Nephron progenitor cell (in vitro differentiated cells): ENCODE measurements around the gene RNF141.

Experiments
- DNase-seq: peaks from one replicate; pipeline ENCODE4 v3.0.0; 2021
- H3K27ac Mint-ChIP-seq: 2 replicates; pipeline ENCODE4 v1.8.0; 2021; ENCODE audit warnings: mild to moderate bottlenecking, moderate library complexity, mixed read lengths
- H3K27me3 Mint-ChIP-seq: 2 replicates; pipeline ENCODE4 v1.8.0; 2021; ENCODE audit warnings: mild to moderate bottlenecking, low read depth, mixed read lengths; ENCODE audit not compliant: poor library complexity
- H3K36me3 Mint-ChIP-seq: 2 replicates; pipeline ENCODE4 v1.8.0; 2021; ENCODE audit warnings: low read depth, mixed read lengths
- H3K4me1 Mint-ChIP-seq: 2 replicates; pipeline ENCODE4 v1.8.0; 2021; ENCODE audit warnings: mixed read lengths
- H3K4me3 Mint-ChIP-seq: 2 replicates; pipeline ENCODE4 v1.8.0; 2021; ENCODE audit warnings: mild to moderate bottlenecking, moderate library complexity, mixed read lengths
- H3K9me3 Mint-ChIP-seq: 2 replicates; pipeline ENCODE4 v1.8.0; 2021; ENCODE audit warnings: mild to moderate bottlenecking, moderate library complexity, mixed read lengths
- CTCF ChIP-seq: fragments of 200-600 bp; sonication (generic); IDR thresholded peaks from 2 replicates; pipeline ENCODE4 v1.5.0; 2021; ENCODE audit warnings: antibody characterized with exemption

RNF141 gene

GRCh38 chr11:10526974-10527918 is 13.7 kb downstream of the RNF141 start:
- Mint-ChIP-seq H3K9me3 (no peaks in the 10 kb centered on the region), H3K4me1 (no peaks in the 10 kb centered on the region), H3K27me3 (no peaks in the 10 kb centered on the region), H3K27ac (no peak overlapping the region), H3K4me3 (no peak overlapping the region), H3K36me3 (peaks cover 56% of the 10 kb centered on the region)
- DNase-seq, result no peak
- no peak for TF ChIP-seq CTCF

DNA sequence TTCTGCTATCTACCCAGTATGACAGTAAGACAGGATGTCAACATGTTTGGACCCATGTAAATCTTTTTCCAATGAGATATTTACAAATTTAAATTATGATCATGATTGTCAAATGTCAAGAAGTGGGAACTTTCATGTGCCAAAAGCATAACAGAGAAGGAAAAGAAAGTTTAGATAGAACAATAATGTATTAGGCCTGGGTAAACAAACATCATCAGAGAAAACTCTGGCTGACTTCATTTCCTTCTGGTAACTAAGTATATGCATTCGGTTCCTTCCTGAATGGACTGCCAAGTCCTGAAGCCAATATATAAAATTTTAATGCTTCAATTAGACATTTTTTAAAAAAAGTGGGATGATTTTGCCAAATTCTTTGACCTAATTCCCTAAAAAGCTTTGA is 16.5 kb downstream of the RNF141 start:
- H3K27ac Mint-ChIP-seq, result no peak overlapping the region
- no peak for TF ChIP-seq CTCF
- H3K4me1 Mint-ChIP-seq, result no peaks in the 10 kb centered on the region
- DNase-seq, result no peak
- no peaks in the 10 kb centered on the region for H3K9me3 Mint-ChIP-seq
- no peak overlapping the region for H3K4me3 Mint-ChIP-seq
- no peaks in the 10 kb centered on the region for H3K27me3 Mint-ChIP-seq
- peaks cover 53% of the 10 kb centered on the region for H3K36me3 Mint-ChIP-seq

- Mint-ChIP-seq H3K27ac (no peak overlapping the region), H3K36me3 (peaks cover 43% of the 10 kb centered on the region), H3K4me3 (no peak overlapping the region), H3K9me3 (no peaks in the 10 kb centered on the region), H3K27me3 (no peaks in the 10 kb centered on the region), H3K4me1 (no peaks in the 10 kb centered on the region)
- DNase-seq, result no peak
- TF ChIP-seq CTCF, result no peak
Observed at GRCh38 chr11:10522921-10523320, 18.1 kb downstream of the RNF141 start.

- TF ChIP-seq CTCF, result no peak
- H3K4me3 Mint-ChIP-seq, result no peak overlapping the region
- no peaks in the 10 kb centered on the region for H3K4me1 Mint-ChIP-seq
- H3K9me3 Mint-ChIP-seq, result no peaks in the 10 kb centered on the region
- H3K27ac Mint-ChIP-seq, result no peak overlapping the region
- no peaks in the 10 kb centered on the region for H3K27me3 Mint-ChIP-seq
- DNase-seq, result no peak
- peaks cover 39% of the 10 kb centered on the region for H3K36me3 Mint-ChIP-seq
Observed at GRCh38 chr11:10522276-10522675, 18.7 kb downstream of the RNF141 start.

GRCh38 chr11:10520562-10520961 is 20.4 kb downstream of the RNF141 start:
- Mint-ChIP-seq H3K27me3 (no peaks in the 10 kb centered on the region), H3K4me1 (no peaks in the 10 kb centered on the region), H3K27ac (no peak overlapping the region), H3K36me3 (peaks cover 28% of the 10 kb centered on the region), H3K4me3 (no peak overlapping the region), H3K9me3 (no peaks in the 10 kb centered on the region)
- no peak for DNase-seq
- TF ChIP-seq CTCF, result no peak

- Mint-ChIP-seq H3K27ac (no peak overlapping the region), H3K9me3 (no peaks in the 10 kb centered on the region), H3K27me3 (no peaks in the 10 kb centered on the region), H3K36me3 (peaks cover 20% of the 10 kb centered on the region), H3K4me3 (no peak overlapping the region), H3K4me1 (no peaks in the 10 kb centered on the region)
- DNase-seq, result no peak
- TF ChIP-seq CTCF, result no peak
Observed at GRCh38 chr11:10519630-10520029, 21.4 kb downstream of the RNF141 start.
